T-helper 2 cell (primary cell): Measurements from ENCODE around the gene MS4A1.
"Not testable (repeated sequence)": the region's sequence is repeated elsewhere in the genome, so short reads cannot be mapped to it uniquely, and the experiment has no call there.

Experiments
- DNase-seq, 5 experiments: peaks; one replicate each; pipeline versions ENCODE4 v3.0.0 to v3.0.0-alpha.2; 2012 to 2022

The MS4A1 gene

GRCh38 chr11:60504219-60504905 is 48.7 kb downstream of the MS4A1 start:
- peak in 1 of 5 experiments; percentile 39 for DNase-seq

GRCh38 chr11:60509609-60510008 is 54.0 kb downstream of the MS4A1 start:
- DNase-seq, result not testable (repeated sequence)

- not testable (repeated sequence) for DNase-seq
These were observed 54.6 kb downstream of the MS4A1 start for GRCh38 chr11:60510209-60510608.

GRCh38 chr11:60511393-60511792 is 55.7 kb downstream of the MS4A1 start:
- DNase-seq, result no peak

- DNase-seq, result no peak
These were observed 57.1 kb downstream of the MS4A1 start for GRCh38 chr11:60512651-60513225.

- no peak for DNase-seq
These were observed 58.1 kb downstream of the MS4A1 start for GRCh38 chr11:60513496-60514460.

GRCh38 chr11:60515144-60515855 is 59.7 kb downstream of the MS4A1 start, which contains the start of gene MS4A13:
MS4A13 (plus strand) TSS chr11:60515392; CDS start chr11:60518084, 2,692 bp downstream.
- DNase-seq, result no peak
